ENCODE measurements around the gene TAF1A. TPM values are rescaled to one million over a fixed set of nuclear protein-coding genes. Genes with fewer than 3 reads are reported as not detected.
"Not testable (repeated sequence)": the region's sequence is repeated elsewhere in the genome, so short reads cannot be mapped to it uniquely, and the experiment has no call there.

Gene TAF1A
- total RNA-seq, 2 experiments from 2014 or later, result 19.5 to 20.5 TPM

DNA sequence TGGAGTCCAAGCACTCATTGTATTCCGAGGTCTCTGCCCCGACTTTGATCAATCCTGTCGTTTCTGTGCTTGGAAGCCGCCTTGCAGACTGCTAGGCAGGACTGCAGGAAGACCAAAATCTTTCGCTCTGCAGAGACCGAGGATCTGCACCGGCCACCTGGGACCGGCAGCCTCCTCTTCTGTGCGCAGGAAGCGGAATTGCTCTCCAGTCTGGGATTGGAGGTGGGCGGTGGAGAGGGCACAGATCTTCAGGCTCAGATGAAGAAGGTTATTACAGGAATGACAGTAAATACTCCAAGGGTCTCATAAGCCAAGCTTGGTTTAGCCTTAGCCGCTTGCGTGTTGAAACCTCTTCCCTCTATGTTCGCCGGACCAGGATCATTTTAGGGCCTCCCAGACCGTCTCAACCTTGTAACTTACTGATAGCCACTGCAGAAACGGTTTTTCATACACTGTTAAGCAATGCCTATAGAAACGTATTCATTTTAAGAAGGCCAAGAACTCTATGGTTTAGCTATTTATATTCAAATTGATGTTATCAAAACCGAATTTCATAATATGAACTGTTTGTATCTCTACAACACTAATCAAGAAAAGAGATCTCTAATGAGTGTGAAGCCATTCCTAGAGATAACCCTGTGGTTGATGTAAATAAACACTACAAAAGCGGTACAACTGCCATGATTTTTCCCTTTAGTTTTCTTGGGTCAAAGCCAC, 29.3 kb upstream of the TAF1A start:
- peak; percentile 37 for DNase-seq
- peaks cover 34% of the 10 kb centered on the region for H3K4me1 Mint-ChIP-seq (ENCODE audit: low read depth)
- H3K27me3 Mint-ChIP-seq (ENCODE audit: low read depth), result peaks cover 3% of the 10 kb centered on the region
- peak overlapping the region; percentile 84 for H3K4me3 Mint-ChIP-seq
- intact Hi-C loops (cut with micrococcal nuclease), result loop anchor here (1.0 kb wide), 2 partner anchors 36 to 154 kb away; no protein-coding TSS in a partner anchor
- H3K36me3 Mint-ChIP-seq (ENCODE audit: low read depth), result peaks cover 12% of the 10 kb centered on the region
- H3K9me3 Mint-ChIP-seq, result no peaks in the 10 kb centered on the region
- H3K27ac Mint-ChIP-seq, result no peak overlapping the region
- CTCF ChIA-PET, result interaction anchor here (1.9 kb wide), 1 partner anchor 15 kb away, joined by 9 read pairs; no protein-coding TSS in a partner anchor

DNA sequence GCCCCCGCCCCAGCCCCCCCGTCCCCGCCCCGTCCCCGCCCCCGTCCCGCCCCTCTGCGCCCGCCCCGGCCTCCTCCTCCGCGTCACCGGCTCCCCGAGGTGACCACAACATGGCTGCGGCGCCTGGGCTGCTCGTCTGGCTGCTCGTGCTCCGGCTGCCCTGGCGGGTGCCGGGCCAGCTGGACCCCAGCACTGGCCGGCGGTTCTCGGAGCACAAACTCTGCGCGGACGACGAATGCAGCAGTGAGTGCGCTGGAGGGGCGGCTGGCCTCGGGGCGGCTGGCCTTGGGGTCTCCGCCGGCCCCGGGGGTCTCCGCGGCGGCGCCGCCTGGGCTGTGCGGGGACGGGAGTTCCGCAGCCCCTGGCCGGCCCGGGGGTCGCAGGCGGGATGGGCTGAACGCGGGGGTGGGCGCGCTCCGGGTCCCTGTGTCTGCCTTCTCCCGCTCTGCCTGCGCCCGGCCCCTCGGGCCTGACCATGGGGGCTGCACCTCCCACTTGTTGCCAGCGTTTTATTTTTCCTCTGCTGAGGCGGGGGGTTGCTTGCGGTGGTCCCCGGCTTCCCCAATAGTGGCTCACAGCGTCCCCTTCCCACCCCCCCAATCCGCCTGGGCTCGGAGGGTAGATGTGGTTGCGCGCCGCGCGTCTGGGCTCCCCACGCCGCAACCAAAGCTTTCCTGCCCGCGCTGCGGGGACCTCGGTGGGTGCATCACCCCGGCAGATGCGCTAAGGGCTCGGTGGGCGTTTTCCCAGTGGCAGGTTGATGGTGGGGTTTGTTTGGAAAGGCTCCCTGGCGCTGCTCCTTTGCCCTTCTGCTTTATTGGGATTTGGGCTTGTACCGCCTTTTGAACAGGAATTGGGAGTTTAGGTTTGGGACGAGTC, 28.5 kb upstream of the TAF1A start, which contains the start of gene MIA3:
MIA3 (plus strand) TSS at position 97 of the 879 bp plus-strand sequence; CDS start at position 111, 14 bp downstream.
- peaks cover 32% of the 10 kb centered on the region for H3K4me1 Mint-ChIP-seq (ENCODE audit: low read depth)
- H3K27me3 Mint-ChIP-seq (ENCODE audit: low read depth), result peaks cover 3% of the 10 kb centered on the region
- peak within 1 kb of the TSS; percentile 54 for H3K27ac Mint-ChIP-seq
- H3K9me3 Mint-ChIP-seq, result no peaks in the 10 kb centered on the region
- intact Hi-C loops (cut with micrococcal nuclease), result loop anchor here (1.0 kb wide), 2 partner anchors 37 to 153 kb away; no protein-coding TSS in a partner anchor
- CTCF ChIA-PET, result interaction anchor here (1.9 kb wide), 1 partner anchor 16 kb away, joined by 9 read pairs; no protein-coding TSS in a partner anchor
- peak; percentile 83 for DNase-seq
- peaks cover 11% of the 10 kb centered on the region for H3K36me3 Mint-ChIP-seq (ENCODE audit: low read depth)
- H3K4me3 Mint-ChIP-seq, result peak within 1 kb of the TSS; percentile 84

DNA sequence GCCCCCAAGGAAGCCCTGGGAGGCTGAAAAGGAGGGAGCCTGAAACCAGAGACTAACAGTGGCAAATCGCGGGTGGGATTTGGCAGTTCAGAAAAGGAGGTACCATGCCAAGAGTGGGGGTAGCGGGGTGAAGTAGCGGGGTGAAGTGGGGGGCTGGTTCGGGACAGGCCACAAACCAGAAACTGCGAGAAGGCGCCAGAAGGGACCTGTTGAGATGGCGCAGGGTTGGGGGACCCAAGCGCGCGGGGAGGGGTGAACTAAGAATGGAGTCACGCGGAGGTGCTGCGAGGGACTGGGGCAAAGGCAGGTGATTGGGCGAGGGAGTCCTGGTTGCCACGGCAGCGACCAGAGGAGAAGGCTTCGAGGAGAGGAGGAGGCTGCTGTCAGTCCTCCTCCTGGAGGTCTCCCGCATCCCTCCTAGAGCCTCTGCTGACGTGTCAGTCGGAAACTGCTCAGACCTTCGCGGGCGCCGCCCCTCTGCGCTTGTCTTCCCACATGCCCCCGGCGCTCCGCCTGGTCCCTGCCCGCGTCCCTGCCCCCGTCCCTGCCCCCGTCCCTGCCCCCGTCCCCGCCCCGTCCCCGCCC, 27.7 kb upstream of the TAF1A start:
- intact Hi-C loops (cut with micrococcal nuclease), result loop anchor here (1.0 kb wide), 3 partner anchors 27 to 96 kb away; partner anchors contain the start of gene TAF1A
- H3K4me3 Mint-ChIP-seq, result peak overlapping the region; percentile 79
- DNase-seq, result peak; percentile 92
- no peaks in the 10 kb centered on the region for H3K9me3 Mint-ChIP-seq
- CTCF ChIA-PET, result interaction anchor here (1.4 kb wide), 1 partner anchor 17 kb away, joined by 4 read pairs; no protein-coding TSS in a partner anchor
- peak overlapping the region; percentile 54 for H3K27ac Mint-ChIP-seq
- peaks cover 3% of the 10 kb centered on the region for H3K27me3 Mint-ChIP-seq (ENCODE audit: low read depth)
- peaks cover 4% of the 10 kb centered on the region for H3K36me3 Mint-ChIP-seq (ENCODE audit: low read depth)
- peaks cover 32% of the 10 kb centered on the region for H3K4me1 Mint-ChIP-seq (ENCODE audit: low read depth)

DNA sequence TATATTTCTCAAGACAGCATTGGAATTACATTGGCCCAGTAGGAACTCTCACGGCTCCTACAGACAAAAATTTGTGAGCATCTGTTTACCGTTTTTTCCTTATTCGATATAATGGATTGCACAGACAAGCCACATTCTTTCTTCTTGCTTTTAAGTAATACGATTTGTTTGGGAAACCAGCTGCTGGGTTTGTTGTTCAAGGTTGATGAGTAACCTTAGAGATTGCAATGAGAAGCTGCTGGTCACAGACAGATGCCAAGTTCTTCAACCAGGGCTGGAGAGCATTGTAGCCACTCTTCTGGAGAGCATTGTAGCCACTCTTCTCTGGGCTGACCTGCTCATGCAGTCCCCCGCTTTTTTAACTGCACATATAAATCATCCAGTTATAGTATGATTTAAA, 26.8 kb upstream of the TAF1A start:
- Mint-ChIP-seq H3K4me3 (no peak overlapping the region), H3K36me3 (ENCODE audit: low read depth) (peaks cover 4% of the 10 kb centered on the region), H3K27ac (no peak overlapping the region), H3K27me3 (ENCODE audit: low read depth) (peaks cover 3% of the 10 kb centered on the region), H3K9me3 (no peaks in the 10 kb centered on the region), H3K4me1 (ENCODE audit: low read depth) (peaks cover 32% of the 10 kb centered on the region)
- intact Hi-C loops (cut with micrococcal nuclease), result no loop called here
- CTCF ChIA-PET, result interaction anchor here (1.4 kb wide), 1 partner anchor 18 kb away, joined by 4 read pairs; no protein-coding TSS in a partner anchor
- DNase-seq, result no peak

DNA sequence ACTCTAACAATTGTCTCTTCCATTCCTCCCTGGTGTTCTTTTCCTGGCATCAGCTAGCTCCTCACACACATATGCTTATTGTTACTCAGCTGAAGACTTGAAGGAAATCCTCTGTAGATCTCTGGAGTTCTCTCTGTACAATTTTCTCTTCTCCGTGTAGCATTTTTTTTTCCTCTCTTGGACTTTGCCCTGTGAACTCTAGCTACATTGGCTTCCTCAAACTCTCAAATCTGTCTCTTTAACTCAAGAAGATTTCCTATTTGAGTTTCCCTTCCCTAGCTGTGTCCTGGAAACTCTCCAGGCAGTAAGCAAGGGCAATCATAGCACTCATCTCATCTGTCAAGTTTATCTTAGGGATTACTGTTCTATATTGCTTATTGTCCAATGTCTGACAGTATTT, 23.9 kb upstream of the TAF1A start:
- Mint-ChIP-seq H3K9me3 (peaks cover 2% of the 10 kb centered on the region), H3K36me3 (ENCODE audit: low read depth) (peaks cover 1% of the 10 kb centered on the region), H3K4me3 (no peak overlapping the region), H3K27ac (no peak overlapping the region), H3K27me3 (ENCODE audit: low read depth) (peaks cover 3% of the 10 kb centered on the region), H3K4me1 (ENCODE audit: low read depth) (peaks cover 5% of the 10 kb centered on the region)
- DNase-seq, result no peak
- intact Hi-C loops (cut with micrococcal nuclease), result no loop called here
- CTCF ChIA-PET, result no interaction called here

DNA sequence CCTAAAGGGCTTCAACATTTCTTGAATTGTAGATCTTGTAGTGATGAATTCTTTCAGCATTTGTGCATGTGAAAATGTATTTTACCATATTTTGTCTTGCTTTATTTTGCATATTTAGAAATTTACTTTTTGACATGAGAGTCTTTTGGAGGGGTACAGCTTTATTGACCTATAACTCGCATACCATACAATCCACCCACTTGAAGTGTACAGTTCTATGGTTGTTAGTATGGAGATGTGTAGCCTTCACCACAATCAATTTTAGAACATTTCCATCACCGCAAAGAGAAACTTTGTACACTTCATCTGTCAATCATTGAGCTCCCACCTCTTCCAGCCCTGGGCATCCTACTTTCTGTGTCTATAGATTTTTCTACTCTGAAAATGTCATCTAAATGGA, 21.0 kb upstream of the TAF1A start:
- intact Hi-C loops (cut with micrococcal nuclease), result no loop called here
- peaks cover 2% of the 10 kb centered on the region for H3K9me3 Mint-ChIP-seq
- H3K4me1 Mint-ChIP-seq (ENCODE audit: low read depth), result no peaks in the 10 kb centered on the region
- peaks cover 3% of the 10 kb centered on the region for H3K27me3 Mint-ChIP-seq (ENCODE audit: low read depth)
- CTCF ChIA-PET, result interaction anchor here (0.6 kb wide), 1 partner anchor 448 kb away, joined by 3 read pairs; no protein-coding TSS in a partner anchor
- H3K36me3 Mint-ChIP-seq (ENCODE audit: low read depth), result peaks cover 1% of the 10 kb centered on the region
- H3K27ac Mint-ChIP-seq, result no peak overlapping the region
- no peak for DNase-seq
- H3K4me3 Mint-ChIP-seq, result no peak overlapping the region

GRCh38 chr1:222609111-222609510, 19.4 kb upstream of the TAF1A start:
- intact Hi-C loops (cut with micrococcal nuclease); H3K4me3 Mint-ChIP-seq; H3K36me3 Mint-ChIP-seq (ENCODE audit: low read depth); H3K27ac Mint-ChIP-seq; DNase-seq; H3K4me1 Mint-ChIP-seq (ENCODE audit: low read depth); H3K27me3 Mint-ChIP-seq (ENCODE audit: low read depth); H3K9me3 Mint-ChIP-seq: not testable (repeated sequence)
- CTCF ChIA-PET, result interaction anchor here (1.3 kb wide), 1 partner anchor 25 kb away, joined by 4 read pairs; no protein-coding TSS in a partner anchor

- no peaks in the 10 kb centered on the region for H3K27me3 Mint-ChIP-seq (ENCODE audit: low read depth)
- H3K4me1 Mint-ChIP-seq (ENCODE audit: low read depth), result no peaks in the 10 kb centered on the region
- intact Hi-C loops (cut with micrococcal nuclease), result no loop called here
- no peak overlapping the region for H3K27ac Mint-ChIP-seq
- no peak overlapping the region for H3K4me3 Mint-ChIP-seq
- no peak for DNase-seq
- H3K36me3 Mint-ChIP-seq (ENCODE audit: low read depth), result peaks cover 1% of the 10 kb centered on the region
- peaks cover 2% of the 10 kb centered on the region for H3K9me3 Mint-ChIP-seq
- CTCF ChIA-PET, result no interaction called here
Measured at GRCh38 chr1:222606757-222607156, 17.0 kb upstream of the TAF1A start.

GRCh38 chr1:222601257-222601656, 11.5 kb upstream of the TAF1A start:
- Mint-ChIP-seq H3K4me1 (ENCODE audit: low read depth) (peaks cover 2% of the 10 kb centered on the region), H3K4me3 (no peak overlapping the region), H3K27ac (no peak overlapping the region), H3K36me3 (ENCODE audit: low read depth) (no peaks in the 10 kb centered on the region), H3K9me3 (no peaks in the 10 kb centered on the region), H3K27me3 (ENCODE audit: low read depth) (no peaks in the 10 kb centered on the region)
- intact Hi-C loops (cut with micrococcal nuclease), result no loop called here
- DNase-seq, result no peak
- CTCF ChIA-PET, result no interaction called here

DNA sequence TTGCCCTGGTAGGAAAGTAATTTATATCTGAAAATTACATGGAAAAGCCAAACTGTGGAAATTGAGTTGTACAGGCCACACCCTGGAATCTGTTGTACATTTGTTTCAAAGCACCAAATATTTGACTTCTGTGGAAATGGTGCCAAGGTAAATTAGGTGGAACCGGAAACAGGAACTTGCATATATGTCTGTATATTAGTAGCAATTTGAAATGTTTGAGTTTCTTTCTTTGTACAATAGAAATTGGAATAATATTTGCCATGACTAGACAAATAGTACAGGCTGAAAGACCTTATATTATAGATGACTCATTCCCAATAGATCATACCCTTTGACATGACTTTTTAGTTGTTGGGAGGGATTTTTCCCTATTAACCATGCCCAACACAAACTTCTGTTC, 10.5 kb upstream of the TAF1A start:
- CTCF ChIA-PET, result interaction anchor here (1.9 kb wide), 1 partner anchor 34 kb away, joined by 5 read pairs; no protein-coding TSS in a partner anchor
- H3K27me3 Mint-ChIP-seq (ENCODE audit: low read depth), result no peaks in the 10 kb centered on the region
- H3K36me3 Mint-ChIP-seq (ENCODE audit: low read depth), result no peaks in the 10 kb centered on the region
- H3K4me1 Mint-ChIP-seq (ENCODE audit: low read depth), result peaks cover 2% of the 10 kb centered on the region
- no peaks in the 10 kb centered on the region for H3K9me3 Mint-ChIP-seq
- H3K4me3 Mint-ChIP-seq, result no peak overlapping the region
- intact Hi-C loops (cut with micrococcal nuclease), result no loop called here
- H3K27ac Mint-ChIP-seq, result no peak overlapping the region
- no peak for DNase-seq

GRCh38 chr1:222596696-222597095, 7.0 kb upstream of the TAF1A start:
- Mint-ChIP-seq H3K27ac (no peak overlapping the region), H3K9me3 (no peaks in the 10 kb centered on the region), H3K4me1 (ENCODE audit: low read depth) (peaks cover 5% of the 10 kb centered on the region), H3K36me3 (ENCODE audit: low read depth) (no peaks in the 10 kb centered on the region), H3K4me3 (no peak overlapping the region), H3K27me3 (ENCODE audit: low read depth) (no peaks in the 10 kb centered on the region)
- DNase-seq, result no peak
- CTCF ChIA-PET, result no interaction called here
- intact Hi-C loops (cut with micrococcal nuclease), result no loop called here

DNA sequence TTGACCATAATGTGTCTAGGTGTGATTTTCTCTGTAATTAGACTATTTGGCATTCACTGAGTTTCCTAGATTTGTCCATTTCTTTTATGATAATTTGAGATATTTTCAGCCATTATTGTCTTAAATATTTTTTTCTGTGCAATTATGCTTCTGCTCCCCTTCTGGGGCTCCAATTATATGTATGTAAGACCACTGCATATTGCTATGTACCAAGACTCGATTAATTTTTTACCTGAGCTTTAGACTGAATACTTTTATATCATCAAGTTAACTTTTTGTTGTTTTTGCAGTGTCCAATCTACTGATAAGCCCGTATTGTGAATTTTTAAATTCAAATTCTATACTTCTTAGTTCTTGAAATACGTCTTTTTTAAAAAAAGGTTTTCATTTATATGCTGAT, 5.1 kb upstream of the TAF1A start:
- H3K4me1 Mint-ChIP-seq (ENCODE audit: low read depth), result peaks cover 11% of the 10 kb centered on the region
- H3K36me3 Mint-ChIP-seq (ENCODE audit: low read depth), result no peaks in the 10 kb centered on the region
- CTCF ChIA-PET, result no interaction called here
- no peak overlapping the region for H3K4me3 Mint-ChIP-seq
- intact Hi-C loops (cut with micrococcal nuclease), result no loop called here
- no peaks in the 10 kb centered on the region for H3K27me3 Mint-ChIP-seq (ENCODE audit: low read depth)
- H3K9me3 Mint-ChIP-seq, result no peaks in the 10 kb centered on the region
- DNase-seq, result no peak
- no peak overlapping the region for H3K27ac Mint-ChIP-seq

Measured in activated naive CD4-positive, alpha-beta T cell treated with anti-CD3 and anti-CD28 coated beads for 36 hours (primary cell).